Breast epithelium (tissue), 3 donors: ENCODE measurements around the gene CCDC6.
"Not testable (repeated sequence)": the region's sequence is repeated elsewhere in the genome, so short reads cannot be mapped to it uniquely, and the experiment has no call there.

Source experiments
- POLR2AphosphoS5 ChIP-seq, 3 donors: sonication (generic); formaldehyde crosslinking; IDR thresholded peaks; one replicate each; pipeline ENCODE4 v1.6.1; 2017; ENCODE audit warnings: antibody characterized with exemption in 3 of 3
- TF ChIP-seq, protein P1 (sequence below), 3 donors: fragments of 450-650 bp; IDR thresholded peaks; one replicate each; pipeline ENCODE4 v1.5.1; 2016 to 2017; ENCODE audit warnings: antibody characterized with exemption in 3 of 3, mild to moderate bottlenecking in 3 of 3, moderate library complexity in 3 of 3

DNA sequence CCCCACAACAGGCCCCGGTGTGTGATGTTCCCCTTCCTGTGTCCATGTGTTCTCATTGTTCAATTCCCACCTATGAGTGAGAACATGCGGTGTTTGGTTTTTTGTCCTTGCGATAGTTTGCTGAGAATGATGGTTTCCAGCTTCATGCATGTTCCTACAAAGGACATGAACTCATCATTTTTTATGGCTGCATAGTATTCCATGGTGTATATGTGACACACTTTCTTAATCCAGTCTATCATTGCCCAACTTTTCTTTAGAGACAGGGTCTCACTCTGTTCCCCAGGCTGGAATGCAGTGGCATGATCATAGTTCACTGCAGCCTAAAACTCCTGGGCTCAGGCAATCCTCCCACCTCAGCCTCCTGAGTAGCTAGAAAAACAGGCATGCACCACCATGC lies 120.9 kb downstream of the CCDC6 start:
- TF ChIP-seq, protein P1, sequence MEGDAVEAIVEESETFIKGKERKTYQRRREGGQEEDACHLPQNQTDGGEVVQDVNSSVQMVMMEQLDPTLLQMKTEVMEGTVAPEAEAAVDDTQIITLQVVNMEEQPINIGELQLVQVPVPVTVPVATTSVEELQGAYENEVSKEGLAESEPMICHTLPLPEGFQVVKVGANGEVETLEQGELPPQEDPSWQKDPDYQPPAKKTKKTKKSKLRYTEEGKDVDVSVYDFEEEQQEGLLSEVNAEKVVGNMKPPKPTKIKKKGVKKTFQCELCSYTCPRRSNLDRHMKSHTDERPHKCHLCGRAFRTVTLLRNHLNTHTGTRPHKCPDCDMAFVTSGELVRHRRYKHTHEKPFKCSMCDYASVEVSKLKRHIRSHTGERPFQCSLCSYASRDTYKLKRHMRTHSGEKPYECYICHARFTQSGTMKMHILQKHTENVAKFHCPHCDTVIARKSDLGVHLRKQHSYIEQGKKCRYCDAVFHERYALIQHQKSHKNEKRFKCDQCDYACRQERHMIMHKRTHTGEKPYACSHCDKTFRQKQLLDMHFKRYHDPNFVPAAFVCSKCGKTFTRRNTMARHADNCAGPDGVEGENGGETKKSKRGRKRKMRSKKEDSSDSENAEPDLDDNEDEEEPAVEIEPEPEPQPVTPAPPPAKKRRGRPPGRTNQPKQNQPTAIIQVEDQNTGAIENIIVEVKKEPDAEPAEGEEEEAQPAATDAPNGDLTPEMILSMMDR (IDR thresholded peaks at IDR 0.05), result not testable (repeated sequence)
- not testable (repeated sequence) for TF ChIP-seq POLR2AphosphoS5 (IDR thresholded peaks at IDR 0.05)
